Measurements from ENCODE around the gene RAB1B.

Gene RAB1B

DNA sequence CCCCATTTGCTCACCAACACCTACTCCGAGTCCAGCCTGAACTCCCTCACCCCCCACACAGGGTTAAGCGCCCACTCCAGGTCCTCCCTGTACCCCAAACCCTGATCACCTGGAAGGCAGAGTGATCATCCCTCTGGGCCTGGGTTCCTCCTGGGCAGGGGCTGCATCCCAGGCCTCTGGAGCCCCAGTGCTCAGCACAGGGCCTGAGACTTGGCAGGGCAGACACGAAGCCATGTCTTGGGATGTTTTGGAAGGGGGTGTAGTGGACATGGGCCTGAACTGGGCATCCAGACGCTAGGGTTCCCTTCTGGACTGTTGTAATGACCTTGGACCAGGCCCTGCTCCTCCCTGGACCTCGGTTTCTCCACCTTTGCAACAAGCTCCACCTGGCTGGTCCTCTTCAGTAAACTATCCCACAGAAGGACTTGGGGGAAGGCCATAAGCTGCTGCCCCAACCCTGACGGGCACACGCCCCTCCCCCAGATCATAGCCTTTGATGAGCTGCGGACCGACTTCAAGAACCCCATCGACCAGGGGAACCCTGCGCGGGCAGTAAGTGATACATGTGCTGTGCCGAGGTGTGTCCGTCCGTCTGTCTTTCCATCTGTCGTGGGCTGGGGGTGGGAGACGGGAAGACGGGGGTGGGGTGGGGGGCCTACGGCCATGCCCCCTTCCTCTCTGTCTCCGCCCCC lies 13.5 kb downstream of the RAB1B start:
- ATAC-seq = no peak
- TF ChIP-seq BACH2 (CRISPR knock-in tag; IDR thresholded peaks at IDR 0.05; ENCODE audit: borderline replicate concordance) (no peak), TOX (CRISPR knock-in tag; IDR thresholded peaks at IDR 0.05; ENCODE audit: borderline replicate concordance) (no peak), TCF4 (CRISPR knock-in tag; IDR thresholded peaks at IDR 0.05; ENCODE audit: borderline replicate concordance) (no peak), ISL1 (CRISPR knock-in tag; IDR thresholded peaks at IDR 0.05) (no peak), ZNF70 (CRISPR knock-in tag; IDR thresholded peaks at IDR 0.05) (no peak), ZFP30 (CRISPR knock-in tag; IDR thresholded peaks at IDR 0.05) (no peak), CSRNP3 (CRISPR knock-in tag; IDR thresholded peaks at IDR 0.05) (no peak), OSR1 (CRISPR knock-in tag; IDR thresholded peaks at IDR 0.05) (no peak), RARB (CRISPR knock-in tag; IDR thresholded peaks at IDR 0.05) (no peak), ZFP3 (CRISPR knock-in tag; IDR thresholded peaks at IDR 0.05) (no peak), CSDC2 (CRISPR knock-in tag; IDR thresholded peaks at IDR 0.05) (no peak), ESRRG (CRISPR knock-in tag; IDR thresholded peaks at IDR 0.05) (no peak), PPARA (CRISPR knock-in tag; IDR thresholded peaks at IDR 0.05; ENCODE audit: borderline replicate concordance) (no peak), SNAI2 (CRISPR knock-in tag; IDR thresholded peaks at IDR 0.05) (no peak), GLIS3 (CRISPR knock-in tag; IDR thresholded peaks at IDR 0.05) (no peak), ARNTL (CRISPR knock-in tag; IDR thresholded peaks at IDR 0.05; ENCODE audit: borderline replicate concordance, low read depth) (no peak), TSHZ2 (CRISPR knock-in tag; IDR thresholded peaks at IDR 0.05) (no peak), ZNF8 (CRISPR knock-in tag; IDR thresholded peaks at IDR 0.05) (no peak)
- TF ChIP-seq, protein P1, sequence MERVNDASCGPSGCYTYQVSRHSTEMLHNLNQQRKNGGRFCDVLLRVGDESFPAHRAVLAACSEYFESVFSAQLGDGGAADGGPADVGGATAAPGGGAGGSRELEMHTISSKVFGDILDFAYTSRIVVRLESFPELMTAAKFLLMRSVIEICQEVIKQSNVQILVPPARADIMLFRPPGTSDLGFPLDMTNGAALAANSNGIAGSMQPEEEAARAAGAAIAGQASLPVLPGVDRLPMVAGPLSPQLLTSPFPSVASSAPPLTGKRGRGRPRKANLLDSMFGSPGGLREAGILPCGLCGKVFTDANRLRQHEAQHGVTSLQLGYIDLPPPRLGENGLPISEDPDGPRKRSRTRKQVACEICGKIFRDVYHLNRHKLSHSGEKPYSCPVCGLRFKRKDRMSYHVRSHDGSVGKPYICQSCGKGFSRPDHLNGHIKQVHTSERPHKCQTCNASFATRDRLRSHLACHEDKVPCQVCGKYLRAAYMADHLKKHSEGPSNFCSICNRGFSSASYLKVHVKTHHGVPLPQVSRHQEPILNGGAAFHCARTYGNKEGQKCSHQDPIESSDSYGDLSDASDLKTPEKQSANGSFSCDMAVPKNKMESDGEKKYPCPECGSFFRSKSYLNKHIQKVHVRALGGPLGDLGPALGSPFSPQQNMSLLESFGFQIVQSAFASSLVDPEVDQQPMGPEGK (CRISPR knock-in tag; IDR thresholded peaks at IDR 0.05; ENCODE audit: borderline replicate concordance) = no peak
- TF ChIP-seq, protein P2, sequence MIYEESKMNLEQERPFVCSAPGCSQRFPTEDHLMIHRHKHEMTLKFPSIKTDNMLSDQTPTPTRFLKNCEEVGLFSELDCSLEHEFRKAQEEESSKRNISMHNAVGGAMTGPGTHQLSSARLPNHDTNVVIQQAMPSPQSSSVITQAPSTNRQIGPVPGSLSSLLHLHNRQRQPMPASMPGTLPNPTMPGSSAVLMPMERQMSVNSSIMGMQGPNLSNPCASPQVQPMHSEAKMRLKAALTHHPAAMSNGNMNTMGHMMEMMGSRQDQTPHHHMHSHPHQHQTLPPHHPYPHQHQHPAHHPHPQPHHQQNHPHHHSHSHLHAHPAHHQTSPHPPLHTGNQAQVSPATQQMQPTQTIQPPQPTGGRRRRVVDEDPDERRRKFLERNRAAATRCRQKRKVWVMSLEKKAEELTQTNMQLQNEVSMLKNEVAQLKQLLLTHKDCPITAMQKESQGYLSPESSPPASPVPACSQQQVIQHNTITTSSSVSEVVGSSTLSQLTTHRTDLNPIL (CRISPR knock-in tag; IDR thresholded peaks at IDR 0.05; ENCODE audit: low read depth) = no peak

DNA sequence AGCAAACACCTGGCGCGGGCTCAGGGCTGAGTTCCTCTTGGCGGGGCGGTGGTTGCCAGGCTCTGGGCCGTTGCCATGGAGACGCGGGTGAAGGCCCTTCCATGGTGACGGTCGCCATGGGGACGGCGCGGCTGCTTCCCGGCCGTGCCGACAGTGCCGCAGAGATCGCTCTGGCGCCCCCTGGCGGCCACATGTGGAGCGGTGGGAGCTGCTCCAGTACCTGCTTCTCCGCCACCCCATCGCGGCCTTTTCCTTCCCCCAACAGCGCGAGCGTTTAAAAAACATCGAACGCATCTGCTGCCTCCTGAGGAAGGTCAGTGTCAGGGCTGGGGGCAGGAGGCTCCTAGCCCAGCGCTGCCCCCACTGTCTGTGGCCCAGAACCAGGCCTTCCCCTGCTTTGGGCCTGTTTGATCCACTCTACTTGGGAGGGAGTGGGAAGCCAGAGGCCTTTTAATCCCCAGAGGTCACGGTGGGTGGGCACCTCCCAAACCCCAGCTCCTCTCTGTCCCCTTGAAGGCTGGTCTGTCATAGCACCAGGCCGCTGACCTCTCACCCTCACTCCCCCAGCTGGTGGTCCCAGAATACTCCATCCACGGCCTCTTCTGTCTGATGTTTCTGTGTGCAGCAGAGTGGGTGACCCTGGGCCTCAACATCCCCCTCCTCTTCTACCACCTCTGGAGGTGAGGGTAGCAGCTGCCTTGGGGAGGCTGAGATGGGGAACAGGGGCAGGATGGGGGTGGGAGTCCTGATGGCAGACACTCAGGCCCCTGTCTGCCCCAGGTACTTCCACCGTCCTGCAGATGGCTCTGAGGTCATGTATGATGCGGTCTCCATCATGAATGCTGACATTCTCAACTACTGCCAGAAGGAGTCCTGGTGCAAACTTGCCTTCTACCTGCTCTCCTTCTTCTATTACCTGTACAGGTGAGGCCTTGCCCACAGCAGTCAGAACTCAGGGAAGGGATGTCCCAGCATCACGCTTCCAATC lies 14.3 kb downstream of the RAB1B start:
- TF ChIP-seq ESRRG (CRISPR knock-in tag; IDR thresholded peaks at IDR 0.05) = 0 out of 2 replicates have a peak, but pooled peaks have one; percentile 52
- TF ChIP-seq, protein P1 (CRISPR knock-in tag; IDR thresholded peaks at IDR 0.05; ENCODE audit: borderline replicate concordance) = no peak
- ATAC-seq = peak; percentile 88

Measured in SK-N-SH treated with all-trans-retinoic acid at 6 μM for 48 hours (cell line).